Endothelial cell of umbilical vein (primary cell): ENCODE data around the gene ACBD6. TPM values are rescaled to one million over a fixed set of nuclear protein-coding genes. Genes with fewer than 3 reads are reported as not detected.

Experiments used
- BruUV-seq: library from RNA; stranded (reverse); fragments of 400-500 nt; replicated peaks from 2 replicates; lab custom pipeline; 2021; lab: Mats Ljungman, UMichigan
- CTCF ChIA-PET: fragments of 300-600, 350-600 bp; sonication (Branson Sonifier 250); formaldehyde crosslinking; loops from one replicate; lab custom pipeline; 2021; ENCODE audit warnings: antibody characterized with exemption, inconsistent platforms; lab: Charles Lee
- POLR2A ChIA-PET: fragments of 300-600, 350-600 bp; sonication (Branson Sonifier 250); formaldehyde crosslinking; loops from one replicate; lab custom pipeline; 2021; ENCODE audit warnings: antibody characterized with exemption, inconsistent platforms; lab: Charles Lee
- DNase-seq: peaks from one replicate; pipeline ENCODE4 v3.0.0-alpha.2; 2011; ENCODE audit warnings: low read depth, low spot score
- FAIRE-seq: peaks from 2 replicates; lab custom pipeline; 2011; peaks lifted over from hg19 to GRCh38; lab: Jason Lieb, UNC
- H2AFZ ChIP-seq: 2 replicates; pipeline ENCODE4 v1.6.0; 2012; ENCODE audit warnings: low read depth, low read length, control low read depth, inconsistent platforms
- H3K27ac ChIP-seq: 2 replicates; pipeline ENCODE4 v1.5.1; 2011; ENCODE audit warnings: low read depth, mild to moderate bottlenecking, control low read depth, low read length, moderate library complexity; ENCODE audit not compliant: insufficient read depth
- H3K27me3 ChIP-seq, 2 experiments: 2 replicates each; pipeline versions ENCODE4 v1.6.0 to v1.6.1; 2011; ENCODE audit warnings: low read length in 2 of 2, mixed read lengths in 1 of 2; ENCODE audit not compliant: control insufficient read depth in 2 of 2, insufficient read depth in 2 of 2
- H3K36me3 ChIP-seq, 2 experiments: 2 replicates in 1 of 2; 3 replicates in 1 of 2; pipeline ENCODE4 v1.5.1; 2011; ENCODE audit warnings: low read length in 2 of 2, mild to moderate bottlenecking in 1 of 2, moderate library complexity in 1 of 2; ENCODE audit not compliant: control insufficient read depth in 2 of 2, insufficient read depth in 2 of 2; ENCODE audit errors: extremely low read depth in 1 of 2
- H3K4me1 ChIP-seq: 3 replicates; pipeline ENCODE4 v1.5.1; 2011; ENCODE audit warnings: mild to moderate bottlenecking, low read length; ENCODE audit not compliant: control insufficient read depth, insufficient read depth; ENCODE audit errors: extremely low read depth
- H3K4me2 ChIP-seq: 2 replicates; pipeline ENCODE4 v1.6.1; 2011; ENCODE audit warnings: low read length, control low read depth, mixed read lengths; ENCODE audit not compliant: insufficient read depth
- H3K4me3 ChIP-seq, 3 experiments: fragments of 200-600 bp in 1 of 3; sonication (generic), shearing (Covaris generic) in 1 of 3; replicated peaks in 1 of 3; 2 replicates each; pipeline ENCODE4 v1.5.1; 2011 to 2016; ENCODE audit warnings: control low read depth in 3 of 3, low read length in 3 of 3, mild to moderate bottlenecking in 2 of 3, inconsistent platforms in 1 of 3, low read depth in 1 of 3, moderate library complexity in 1 of 3; ENCODE audit not compliant: insufficient read depth in 1 of 3
- H3K79me2 ChIP-seq: 2 replicates; pipeline ENCODE4 v1.6.0; 2012; ENCODE audit warnings: low read length, inconsistent platforms; ENCODE audit not compliant: control insufficient read depth, insufficient read depth
- H3K9ac ChIP-seq: replicated peaks from 2 replicates; pipeline ENCODE3; 2011; ENCODE audit warnings: low read length, control low read depth; ENCODE audit not compliant: insufficient read depth; ENCODE audit errors: extremely low read depth
- H3K9me1 ChIP-seq: replicated peaks from 3 replicates; pipeline ENCODE4 v1.6.0; 2011; ENCODE audit warnings: mild to moderate bottlenecking, low read length; ENCODE audit not compliant: control insufficient read depth, insufficient read depth; ENCODE audit errors: extremely low read depth
- H3K9me3 ChIP-seq: replicated peaks from 2 replicates; pipeline ENCODE4 v1.5.1; 2012; ENCODE audit warnings: low read length, inconsistent platforms; ENCODE audit not compliant: control insufficient read depth, insufficient read depth
- H4K20me1 ChIP-seq: replicated peaks from 2 replicates; pipeline ENCODE3; 2011; ENCODE audit warnings: mild to moderate bottlenecking, low read length; ENCODE audit not compliant: control insufficient read depth, insufficient read depth; ENCODE audit errors: extremely low read depth
- EZH2 ChIP-seq: IDR thresholded peaks from 2 replicates; pipeline ENCODE4 v1.6.1; 2012; ENCODE audit warnings: borderline replicate concordance, low read depth, mild to moderate bottlenecking, moderate library complexity, low read length, inconsistent platforms; ENCODE audit not compliant: severe bottlenecking
- JUN ChIP-seq: IDR thresholded peaks from 2 replicates; pipeline ENCODE4 v1.6.1; 2011; ENCODE audit warnings: borderline replicate concordance, low read depth; ENCODE audit not compliant: insufficient read length, insufficient read depth
- MYC ChIP-seq: IDR thresholded peaks from one replicate; pipeline ENCODE4 v1.6.1; 2011; ENCODE audit warnings: mild to moderate bottlenecking, low read depth, low read length
- POLR2A ChIP-seq: IDR thresholded peaks from 2 replicates; pipeline ENCODE4 v1.6.1; 2012; ENCODE audit warnings: low read depth, mild to moderate bottlenecking, control low read depth, low read length
- POLR2AphosphoS5 ChIP-seq: IDR thresholded peaks from 2 replicates; pipeline ENCODE4 v1.6.1; 2012; ENCODE audit warnings: low read depth, mild to moderate bottlenecking, control low read depth, low read length, moderate library complexity; ENCODE audit not compliant: insufficient read depth
- dilution Hi-C: fragments of 300-500 bp; cut with MboI; formaldehyde crosslinking; loops from one replicate; pipeline ENCODE4 v1.15.0; 2019; ENCODE audit warnings: low sequenced_read_pairs; ENCODE audit not compliant: extremely low pct_ligation_motif_present
- intact Hi-C: fragments of 100-400 bp; cut with micrococcal nuclease; formaldehyde crosslinking; loops from one replicate; pipeline ENCODE4 v1.10.0; 2022
- polyA plus RNA-seq, 4 experiments: library from polyadenylated mRNA; depleted of rRNA in 3 of 4; stranded (reverse) in 3 of 4; unstranded in 1 of 4; fragments of >200 nt; gene quantifications; 2 replicates each; pipeline versions ENCODE4 v1.2.1 to v1.2.3, GENCODE V29; 2011 to 2012; ENCODE audit warnings: missing spikeins in 1 of 4
- total RNA-seq: library from RNA; stranded (reverse); gene quantifications from 2 replicates; pipeline ENCODE4 v1.2.3, GENCODE V29; 2021
- TF ChIP-seq, protein P1 (sequence below), 2 donors: IDR thresholded peaks; 1 replicate in 1 of 2; 2 replicates in 1 of 2; pipeline ENCODE4 v1.5.1; 2011; ENCODE audit warnings: low read length in 2 of 2, mild to moderate bottlenecking in 2 of 2, moderate library complexity in 2 of 2, control low read depth in 1 of 2, inconsistent platforms in 1 of 2, low read depth in 1 of 2; ENCODE audit not compliant: insufficient read depth in 1 of 2; ENCODE audit errors: extremely low read depth in 1 of 2

The ACBD6 gene
- total and polyA plus RNA-seq, 2 donors (not counting 3 experiments of a cell fraction or from before 2014, with no cell fraction given): 55.6 to 56.4 TPM

DNA sequence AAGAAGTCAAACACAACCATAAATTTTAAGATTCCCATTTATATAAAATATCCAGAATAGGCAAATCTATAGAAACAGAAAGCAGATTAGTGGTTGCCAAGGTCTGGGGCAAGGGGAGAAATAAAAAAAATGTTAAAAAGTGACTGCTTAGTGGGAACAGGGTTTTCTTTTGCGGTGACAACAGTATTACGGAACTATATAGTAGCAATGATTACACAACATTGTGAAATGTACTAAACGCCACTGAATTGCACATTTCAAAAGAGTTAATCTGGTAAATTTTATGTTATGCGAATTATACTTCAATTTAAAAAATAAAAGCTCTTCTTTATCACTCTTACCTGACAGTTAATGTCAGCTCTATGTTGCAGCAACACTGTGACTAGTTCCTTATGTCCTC lies 105.2 kb downstream of the ACBD6 start:
- CTCF ChIA-PET: interaction anchor here (1.3 kb wide), 1 partner anchor 144 kb away, joined by 3 read pairs; no protein-coding TSS in a partner anchor
- Histone ChIP-seq H3K4me3 (no peak overlapping the region), H3K27ac (no peak overlapping the region), H3K79me2 (peaks cover 12% of the 10 kb centered on the region), H3K4me2 (no peak overlapping the region), H3K27me3 (no peaks in the 10 kb centered on the region), H3K4me1 (no peaks in the 10 kb centered on the region), H3K9me1 (no peaks in the 10 kb centered on the region), H3K36me3 (no peaks in the 10 kb centered on the region), H4K20me1 (peaks cover 2% of the 10 kb centered on the region), H3K9ac (no peak overlapping the region), H2AFZ (no peak overlapping the region), H3K9me3 (no peaks in the 10 kb centered on the region)
- TF ChIP-seq, protein P1, sequence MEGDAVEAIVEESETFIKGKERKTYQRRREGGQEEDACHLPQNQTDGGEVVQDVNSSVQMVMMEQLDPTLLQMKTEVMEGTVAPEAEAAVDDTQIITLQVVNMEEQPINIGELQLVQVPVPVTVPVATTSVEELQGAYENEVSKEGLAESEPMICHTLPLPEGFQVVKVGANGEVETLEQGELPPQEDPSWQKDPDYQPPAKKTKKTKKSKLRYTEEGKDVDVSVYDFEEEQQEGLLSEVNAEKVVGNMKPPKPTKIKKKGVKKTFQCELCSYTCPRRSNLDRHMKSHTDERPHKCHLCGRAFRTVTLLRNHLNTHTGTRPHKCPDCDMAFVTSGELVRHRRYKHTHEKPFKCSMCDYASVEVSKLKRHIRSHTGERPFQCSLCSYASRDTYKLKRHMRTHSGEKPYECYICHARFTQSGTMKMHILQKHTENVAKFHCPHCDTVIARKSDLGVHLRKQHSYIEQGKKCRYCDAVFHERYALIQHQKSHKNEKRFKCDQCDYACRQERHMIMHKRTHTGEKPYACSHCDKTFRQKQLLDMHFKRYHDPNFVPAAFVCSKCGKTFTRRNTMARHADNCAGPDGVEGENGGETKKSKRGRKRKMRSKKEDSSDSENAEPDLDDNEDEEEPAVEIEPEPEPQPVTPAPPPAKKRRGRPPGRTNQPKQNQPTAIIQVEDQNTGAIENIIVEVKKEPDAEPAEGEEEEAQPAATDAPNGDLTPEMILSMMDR (IDR thresholded peaks at IDR 0.05; ENCODE audit: extremely low read depth in 1 of 2, insufficient read depth in 1 of 2, low read depth in 1 of 2, low read length in 2 of 2): no peak
- no peak for TF ChIP-seq MYC
- TF ChIP-seq POLR2AphosphoS5: no peak
- no peak for TF ChIP-seq EZH2
- TF ChIP-seq POLR2A: no peak
- TF ChIP-seq JUN: no peak
- FAIRE-seq: no peak
- no TSS peak for BruUV-seq
- POLR2A ChIA-PET: no interaction called here
- intact Hi-C loops (no loop called here), dilution Hi-C loops (no loop called here)
- no peak for DNase-seq
